ENCODE data around the gene DCDC1.

GRCh38 chr11:31301549-31302510, 67.7 kb downstream of the DCDC1 start:
- no peak for TF ChIP-seq CTCF (IDR thresholded peaks at IDR 0.05)
- no peak for TF ChIP-seq EP300 (IDR thresholded peaks at IDR 0.05)
